HEK293 (cell line): Measurements from ENCODE around the gene UBR2.

Experiments used
- CTCF ChIA-PET: fragments of 350-600 bp; formaldehyde crosslinking; extraction: SDS; loops from one replicate; lab custom pipeline; 2021; ENCODE audit warnings: antibody characterized with exemption; lab: Yijun Ruan, JAX
- POLR2A ChIA-PET: fragments of 300-600 bp; formaldehyde crosslinking; extraction: SDS; loops from one replicate; lab custom pipeline; 2020; ENCODE audit warnings: antibody characterized with exemption, inconsistent platforms; lab: Yijun Ruan, JAX
- H3K27ac ChIP-seq: fragments of 200-500 bp; sonication (Bioruptor generic); 2 replicates; pipeline ENCODE4 v1.5.1; 2014; ENCODE audit warnings: low read depth, low read length, control low read depth, inconsistent platforms; ENCODE audit errors: extremely low read depth
- H3K36me3 ChIP-seq, 2 experiments: fragments of 200-500 bp in 1 of 2; sonication (Bioruptor generic) in 1 of 2; 1 replicate in 1 of 2; 2 replicates in 1 of 2; pipeline ENCODE4 v1.5.1; 2014 to 2017; ENCODE audit warnings: inconsistent platforms in 2 of 2, low read length in 2 of 2; ENCODE audit not compliant: control insufficient read depth in 2 of 2, insufficient read depth in 1 of 2
- H3K4me1 ChIP-seq: fragments of 200-500 bp; sonication (Bioruptor generic); 2 replicates; pipeline ENCODE4 v1.5.1; 2014; ENCODE audit warnings: mild to moderate bottlenecking, low read length, inconsistent platforms; ENCODE audit not compliant: control insufficient read depth, insufficient read depth
- H3K4me3 ChIP-seq: 2 replicates; pipeline ENCODE4 v1.5.1; 2011; ENCODE audit warnings: low read depth, mild to moderate bottlenecking, control low read depth, low read length, moderate library complexity
- H3K9me3 ChIP-seq: fragments of 200-500 bp; sonication (Bioruptor generic); 2 replicates; pipeline ENCODE4 v1.5.1; 2014; ENCODE audit warnings: low read depth, low read length, inconsistent platforms; ENCODE audit not compliant: control insufficient read depth, insufficient read depth
- BCL6B ChIP-seq: fragments of 450-650 bp; formaldehyde crosslinking; IDR thresholded peaks from 2 replicates; pipeline ENCODE4 v1.5.1; 2017; ENCODE audit warnings: missing biosample characterization, missing genetic modification characterization
- KLF16 ChIP-seq: fragments of 450-650 bp; formaldehyde crosslinking; IDR thresholded peaks from 2 replicates; pipeline ENCODE4 v1.5.1; 2017; ENCODE audit warnings: missing biosample characterization, missing genetic modification characterization
- OSR2 ChIP-seq: fragments of 450-650 bp; formaldehyde crosslinking; IDR thresholded peaks from 2 replicates; pipeline ENCODE4 v1.5.1; 2016; ENCODE audit warnings: missing biosample characterization, missing genetic modification characterization
- PBX3 ChIP-seq: sonication (generic); formaldehyde crosslinking; IDR thresholded peaks from 2 replicates; pipeline ENCODE4 v1.8.1; 2022; ENCODE audit warnings: mild to moderate bottlenecking, moderate library complexity, missing genetic modification reagents
- REPIN1 ChIP-seq: fragments of 450-650 bp; formaldehyde crosslinking; IDR thresholded peaks from 2 replicates; pipeline ENCODE4 v1.5.1; 2017; ENCODE audit warnings: missing biosample characterization, missing genetic modification characterization, low read depth
- TSHZ1 ChIP-seq: fragments of 450-650 bp; formaldehyde crosslinking; IDR thresholded peaks from 2 replicates; pipeline ENCODE4 v1.5.1; 2016; ENCODE audit warnings: missing biosample characterization, missing genetic modification characterization, borderline replicate concordance
- ZBTB17 ChIP-seq: fragments of 450-650 bp; formaldehyde crosslinking; IDR thresholded peaks from 2 replicates; pipeline ENCODE4 v1.5.1; 2016; ENCODE audit warnings: missing biosample characterization, missing genetic modification characterization
- ZNF121 ChIP-seq: fragments of 450-650 bp; formaldehyde crosslinking; IDR thresholded peaks from 2 replicates; pipeline ENCODE4 v1.5.1; 2016; ENCODE audit warnings: missing biosample characterization, missing genetic modification characterization
- ZNF16 ChIP-seq: fragments of 450-650 bp; formaldehyde crosslinking; IDR thresholded peaks from 2 replicates; pipeline ENCODE4 v1.5.1; 2016; ENCODE audit warnings: low read depth, missing biosample characterization, missing genetic modification characterization
- ZNF19 ChIP-seq: fragments of 450-650 bp; formaldehyde crosslinking; IDR thresholded peaks from 2 replicates; pipeline ENCODE4; 2016; ENCODE audit warnings: missing biosample characterization, missing genetic modification characterization, low read depth
- ZNF2 ChIP-seq: fragments of 450-650 bp; formaldehyde crosslinking; IDR thresholded peaks from 2 replicates; pipeline ENCODE4 v1.5.1; 2016; ENCODE audit warnings: missing biosample characterization, missing genetic modification characterization
- ZNF221 ChIP-seq: fragments of 450-650 bp; formaldehyde crosslinking; IDR thresholded peaks from 2 replicates; pipeline ENCODE4 v1.5.1; 2017; ENCODE audit warnings: missing biosample characterization, missing genetic modification characterization, borderline replicate concordance
- ZNF280C ChIP-seq: fragments of 450-650 bp; formaldehyde crosslinking; IDR thresholded peaks from 2 replicates; pipeline ENCODE4 v1.5.1; 2016; ENCODE audit warnings: missing biosample characterization, missing genetic modification characterization
- ZNF302 ChIP-seq: fragments of 450-650 bp; formaldehyde crosslinking; IDR thresholded peaks from 2 replicates; pipeline ENCODE4 v1.5.1; 2016; ENCODE audit warnings: missing biosample characterization, missing genetic modification characterization, low read depth
- ZNF324 ChIP-seq: fragments of 450-650 bp; formaldehyde crosslinking; IDR thresholded peaks from 2 replicates; pipeline ENCODE4 v1.5.1; 2016; ENCODE audit warnings: missing biosample characterization, missing genetic modification characterization
- ZNF404 ChIP-seq: fragments of 450-650 bp; formaldehyde crosslinking; IDR thresholded peaks from 2 replicates; pipeline ENCODE4 v1.5.1; 2017; ENCODE audit warnings: missing biosample characterization, missing genetic modification characterization
- ZNF449 ChIP-seq: fragments of 450-650 bp; formaldehyde crosslinking; IDR thresholded peaks from 2 replicates; pipeline ENCODE4 v1.5.1; 2017; ENCODE audit warnings: missing biosample characterization, mild to moderate bottlenecking, missing genetic modification characterization, moderate library complexity
- ZNF510 ChIP-seq: fragments of 450-650 bp; formaldehyde crosslinking; IDR thresholded peaks from 2 replicates; pipeline ENCODE4 v1.5.1; 2018; ENCODE audit warnings: mild to moderate bottlenecking, missing genetic modification characterization, missing biosample characterization; ENCODE audit not compliant: insufficient replicate concordance
- ZNF514 ChIP-seq: fragments of 450-650 bp; formaldehyde crosslinking; IDR thresholded peaks from 2 replicates; pipeline ENCODE4 v1.5.1; 2016; ENCODE audit warnings: missing biosample characterization, missing genetic modification characterization
- ZNF544 ChIP-seq: fragments of 450-650 bp; formaldehyde crosslinking; IDR thresholded peaks from 2 replicates; pipeline ENCODE4 v1.5.0; 2017; ENCODE audit warnings: missing biosample characterization, missing genetic modification characterization
- ZNF549 ChIP-seq: fragments of 450-650 bp; IDR thresholded peaks from 2 replicates; pipeline ENCODE4 v1.5.1; 2018; ENCODE audit warnings: missing biosample characterization, missing genetic modification characterization, mild to moderate bottlenecking, inconsistent platforms, moderate library complexity
- ZNF558 ChIP-seq: fragments of 450-650 bp; formaldehyde crosslinking; IDR thresholded peaks from 2 replicates; pipeline ENCODE4 v1.5.1; 2016; ENCODE audit warnings: missing biosample characterization, missing genetic modification characterization
- ZNF629 ChIP-seq: fragments of 450-650 bp; formaldehyde crosslinking; IDR thresholded peaks from 2 replicates; pipeline ENCODE4 v1.5.1; 2017; ENCODE audit warnings: missing biosample characterization, missing genetic modification characterization
- ZNF654 ChIP-seq: fragments of 450-650 bp; formaldehyde crosslinking; IDR thresholded peaks from 2 replicates; pipeline ENCODE4 v1.5.1; 2016; ENCODE audit warnings: low read depth, missing biosample characterization, missing genetic modification characterization
- ZNF791 ChIP-seq: fragments of 450-650 bp; formaldehyde crosslinking; IDR thresholded peaks from 2 replicates; pipeline ENCODE4 v1.5.1; 2016; ENCODE audit warnings: missing biosample characterization, missing genetic modification characterization
- ZNF837 ChIP-seq: fragments of 450-650 bp; formaldehyde crosslinking; IDR thresholded peaks from 2 replicates; pipeline ENCODE4 v1.5.1; 2016; ENCODE audit warnings: missing biosample characterization, missing genetic modification characterization

Gene UBR2

GRCh38 chr6:42708096-42708495, 144.3 kb downstream of the UBR2 start:
- H3K36me3 ChIP-seq: no peaks in the 10 kb centered on the region
- TF ChIP-seq ZNF544: no peak
- no peak for TF ChIP-seq ZNF837 (tag by site-specific recombination)
- no peak for TF ChIP-seq ZNF16
- no peak for TF ChIP-seq TSHZ1 (tag by site-specific recombination)
- TF ChIP-seq ZBTB17: no peak
- TF ChIP-seq ZNF510 (tag by site-specific recombination): no peak
- no peak for TF ChIP-seq ZNF558 (tag by site-specific recombination)
- TF ChIP-seq ZNF19 (tag by site-specific recombination): no peak
- no peak for TF ChIP-seq ZNF629 (tag by site-specific recombination)
- no peak for TF ChIP-seq PBX3 (CRISPR knock-in tag)
- TF ChIP-seq ZNF449 (tag by site-specific recombination): no peak
- no peak for TF ChIP-seq ZNF404
- no peak for TF ChIP-seq ZNF549 (tag by site-specific recombination)
- TF ChIP-seq, all 188 proteins: peak for 0
- no peak overlapping the region for H3K4me3 ChIP-seq
- no peak overlapping the region for H3K27ac ChIP-seq
- ChIA-PET CTCF (interaction anchor here (0.8 to 1.5 kb wide), 3 partner anchors 15 to 46 kb away, joined by 3 to 5 read pairs (median 3); no protein-coding TSS in a partner anchor), POLR2A (interaction anchor here (1.2 kb wide), 1 partner anchor 19 kb away, joined by 3 read pairs; no protein-coding TSS in a partner anchor)
- no peaks in the 10 kb centered on the region for H3K9me3 ChIP-seq
- no peaks in the 10 kb centered on the region for H3K4me1 ChIP-seq

- Histone ChIP-seq H3K36me3 (no peaks in the 10 kb centered on the region), H3K4me1 (no peaks in the 10 kb centered on the region), H3K27ac (no peak overlapping the region), H3K9me3 (no peaks in the 10 kb centered on the region), H3K4me3 (no peak overlapping the region)
- ChIA-PET POLR2A (no interaction called here), CTCF (no interaction called here)
- no peak for TF ChIP-seq KLF16 (tag by site-specific recombination)
- TF ChIP-seq BCL6B (tag by site-specific recombination): no peak
- no peak for TF ChIP-seq REPIN1 (tag by site-specific recombination)
- TF ChIP-seq ZNF791 (tag by site-specific recombination): no peak
- no peak for TF ChIP-seq ZNF280C (tag by site-specific recombination)
- no peak for TF ChIP-seq ZNF654 (tag by site-specific recombination)
- no peak for TF ChIP-seq ZNF2 (tag by site-specific recombination)
- TF ChIP-seq ZNF121: no peak
- TF ChIP-seq ZNF221 (tag by site-specific recombination): no peak
- no peak for TF ChIP-seq ZNF324 (tag by site-specific recombination)
- no peak for TF ChIP-seq OSR2 (tag by site-specific recombination)
- no peak for TF ChIP-seq ZNF302
- TF ChIP-seq ZNF514: no peak
- no peak for TF ChIP-seq PBX3 (CRISPR knock-in tag)
Observed at GRCh38 chr6:42709871-42710270, 146.0 kb downstream of the UBR2 start.
